Measurements from ENCODE around the gene DNAAF8.

Gene DNAAF8

DNA sequence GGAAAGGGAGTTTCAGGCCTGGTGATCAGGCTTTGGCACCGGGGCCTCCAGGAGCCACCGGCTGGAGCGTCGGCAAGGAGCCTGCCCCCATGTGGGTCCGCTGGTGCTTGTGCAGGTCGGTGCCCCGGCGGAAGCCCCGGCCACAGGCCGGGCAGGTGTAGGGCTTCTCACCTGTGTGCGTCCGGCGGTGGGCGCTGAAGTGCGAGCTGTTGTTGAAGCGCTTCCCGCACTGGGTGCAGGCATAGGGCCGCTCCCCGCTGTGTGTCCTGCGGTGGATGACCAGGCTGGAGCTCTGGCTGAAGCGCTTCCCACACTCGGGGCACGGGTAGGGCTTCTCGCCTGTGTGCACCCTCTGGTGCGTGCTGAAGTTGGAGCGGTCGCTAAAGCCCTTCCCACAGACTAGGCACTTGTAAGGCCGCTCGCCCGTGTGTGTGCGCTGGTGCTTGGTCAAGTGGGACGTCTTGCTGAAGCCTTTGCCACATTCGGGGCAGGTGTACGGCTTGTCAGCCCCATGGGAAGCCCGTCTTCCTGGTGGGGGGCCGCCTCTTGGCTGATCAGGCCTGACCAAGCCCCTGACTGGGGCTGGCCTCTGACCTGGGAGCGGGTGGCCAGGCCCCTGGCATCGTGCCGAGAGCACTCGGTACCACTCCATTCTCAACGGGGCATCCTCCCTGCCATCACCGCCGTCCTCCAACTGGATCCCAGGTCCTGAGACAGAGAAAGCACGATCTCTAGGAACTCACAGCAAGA is 18.2 kb downstream of the DNAAF8 start:
- DNase-seq (ENCODE audit: low read depth) = no peak

DNA sequence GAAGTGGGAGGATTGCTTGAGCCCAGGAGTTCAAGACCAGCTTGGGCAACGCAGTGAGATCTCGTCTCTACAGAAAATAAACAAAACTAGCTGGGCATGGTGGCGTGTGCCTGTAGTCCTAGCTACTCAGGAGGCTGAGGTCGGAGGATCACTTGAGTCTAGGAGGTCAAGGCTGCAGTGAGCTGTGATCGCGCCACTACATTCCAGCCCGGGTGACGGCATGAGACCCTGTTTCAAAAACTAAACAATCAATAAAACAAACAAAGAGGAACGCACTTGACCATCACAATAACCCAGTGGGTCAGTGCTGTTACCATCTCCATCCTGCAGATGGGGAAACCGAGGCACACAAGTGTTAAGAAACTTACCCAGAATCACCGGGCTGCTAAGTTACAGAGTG is 18.9 kb downstream of the DNAAF8 start:
- no peak for DNase-seq (ENCODE audit: low read depth)

DNA sequence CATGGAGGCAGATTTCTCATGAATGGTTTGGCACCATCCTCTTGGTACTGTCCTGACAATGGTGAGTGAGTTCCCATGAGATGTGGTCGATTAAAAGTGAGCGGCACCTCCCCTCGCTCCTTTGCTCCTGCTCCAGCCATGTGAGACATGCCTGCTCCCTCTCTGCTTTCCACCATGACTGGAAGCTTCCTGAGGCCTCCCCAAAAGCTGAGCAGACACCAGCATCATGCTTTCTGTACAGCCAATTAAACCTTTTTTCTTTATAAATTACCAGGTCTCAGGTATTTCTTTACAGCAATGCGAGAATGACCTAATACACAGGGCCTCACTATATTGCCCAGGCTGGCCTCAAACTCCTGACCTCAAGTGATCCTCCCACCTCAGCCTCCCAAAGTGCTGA is 20.5 kb downstream of the DNAAF8 start:
- DNase-seq (ENCODE audit: low read depth) = no peak

DNA sequence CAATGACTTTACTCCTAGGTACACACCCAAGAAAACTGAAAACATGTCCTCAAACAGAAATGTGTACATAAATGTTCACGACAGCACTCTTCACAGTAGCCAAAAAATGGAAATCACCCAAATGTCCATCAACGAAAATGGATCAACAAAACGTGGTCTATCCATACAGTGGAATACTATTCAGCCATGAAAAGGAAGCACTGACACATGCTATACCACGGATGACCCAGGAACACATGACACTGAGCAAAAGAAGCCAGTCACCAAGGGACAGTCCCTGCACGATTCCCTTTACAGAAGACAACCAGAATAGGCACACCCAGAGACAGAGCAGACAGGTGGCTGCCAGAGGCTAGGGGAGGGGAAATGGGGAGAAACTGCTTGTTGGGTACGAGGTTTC is 21.4 kb downstream of the DNAAF8 start:
- no peak for DNase-seq (ENCODE audit: low read depth)

DNA sequence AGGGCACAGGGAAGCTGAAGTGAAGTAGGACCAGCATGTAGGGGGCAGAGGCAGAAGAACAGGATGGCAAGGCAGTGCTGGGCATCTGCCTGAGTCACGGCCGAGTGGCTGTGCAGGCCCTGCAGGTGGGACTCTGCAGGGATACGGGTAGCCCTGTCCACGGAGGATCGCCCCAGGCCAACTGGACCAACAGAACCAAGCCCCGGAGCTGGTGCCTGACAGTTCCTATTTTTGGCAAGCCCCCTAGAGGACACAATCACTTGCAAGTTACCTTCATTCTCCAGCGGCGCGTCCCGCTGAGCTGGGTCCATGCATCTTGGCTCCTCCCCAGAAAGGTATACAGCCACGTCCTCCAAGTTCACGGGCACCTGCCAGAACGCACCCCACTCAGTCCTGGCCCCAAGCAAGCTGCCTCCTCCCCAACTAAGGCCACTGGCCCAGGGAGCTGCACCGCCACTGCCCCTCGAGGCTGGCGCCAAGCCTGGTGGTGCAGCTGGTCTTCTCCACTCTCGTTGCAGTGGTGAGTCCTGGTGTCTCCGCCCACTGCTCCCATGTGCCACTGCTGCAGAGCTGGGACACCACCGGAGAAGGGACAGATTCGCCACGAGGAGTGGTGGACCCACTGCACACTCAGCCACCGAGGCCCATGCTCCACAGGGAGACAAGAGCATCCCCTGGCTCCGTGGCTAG is 26.0 kb downstream of the DNAAF8 start:
- DNase-seq (ENCODE audit: low read depth) = no peak

DNA sequence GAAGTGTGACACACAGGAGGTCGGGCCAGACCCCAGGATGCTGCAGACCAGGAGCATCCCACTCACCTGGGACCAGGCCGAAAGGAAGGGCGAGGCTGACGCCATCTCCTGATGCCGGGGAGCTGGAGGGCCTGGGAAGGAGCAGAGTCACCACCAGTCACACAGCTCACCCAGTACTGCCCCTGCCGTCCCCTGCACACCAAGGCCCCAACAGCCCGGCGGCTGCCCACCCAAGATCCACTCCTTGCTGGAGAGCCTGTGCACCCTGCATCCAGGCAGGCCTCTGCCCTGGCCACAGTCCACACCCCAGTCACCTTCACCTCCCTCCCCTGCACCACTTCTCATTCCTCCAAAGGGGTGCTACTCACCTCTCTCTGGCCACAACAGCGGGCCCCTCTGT is 27.9 kb downstream of the DNAAF8 start:
- no peak for DNase-seq (ENCODE audit: low read depth)

DNA sequence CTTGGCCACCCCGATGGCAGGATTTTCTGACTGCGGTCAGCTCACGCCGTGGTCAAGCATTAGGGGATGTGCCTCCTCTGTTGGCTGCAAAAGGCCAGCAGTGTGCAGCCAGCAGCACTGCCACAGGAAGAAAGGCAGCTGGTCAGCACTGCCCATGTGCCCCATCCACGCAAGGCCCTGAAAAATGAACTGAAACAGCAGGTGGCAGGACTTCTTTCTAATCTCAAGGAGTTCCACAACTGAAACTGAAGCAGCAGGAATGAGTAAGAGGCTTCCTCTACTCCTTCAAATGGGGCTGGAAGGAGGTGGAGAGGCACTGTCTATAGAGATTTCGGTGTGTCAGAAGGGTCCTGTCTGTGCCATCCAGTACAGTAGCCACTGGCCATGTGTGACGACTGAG is 29.5 kb downstream of the DNAAF8 start:
- DNase-seq (ENCODE audit: low read depth) = no peak

DNA sequence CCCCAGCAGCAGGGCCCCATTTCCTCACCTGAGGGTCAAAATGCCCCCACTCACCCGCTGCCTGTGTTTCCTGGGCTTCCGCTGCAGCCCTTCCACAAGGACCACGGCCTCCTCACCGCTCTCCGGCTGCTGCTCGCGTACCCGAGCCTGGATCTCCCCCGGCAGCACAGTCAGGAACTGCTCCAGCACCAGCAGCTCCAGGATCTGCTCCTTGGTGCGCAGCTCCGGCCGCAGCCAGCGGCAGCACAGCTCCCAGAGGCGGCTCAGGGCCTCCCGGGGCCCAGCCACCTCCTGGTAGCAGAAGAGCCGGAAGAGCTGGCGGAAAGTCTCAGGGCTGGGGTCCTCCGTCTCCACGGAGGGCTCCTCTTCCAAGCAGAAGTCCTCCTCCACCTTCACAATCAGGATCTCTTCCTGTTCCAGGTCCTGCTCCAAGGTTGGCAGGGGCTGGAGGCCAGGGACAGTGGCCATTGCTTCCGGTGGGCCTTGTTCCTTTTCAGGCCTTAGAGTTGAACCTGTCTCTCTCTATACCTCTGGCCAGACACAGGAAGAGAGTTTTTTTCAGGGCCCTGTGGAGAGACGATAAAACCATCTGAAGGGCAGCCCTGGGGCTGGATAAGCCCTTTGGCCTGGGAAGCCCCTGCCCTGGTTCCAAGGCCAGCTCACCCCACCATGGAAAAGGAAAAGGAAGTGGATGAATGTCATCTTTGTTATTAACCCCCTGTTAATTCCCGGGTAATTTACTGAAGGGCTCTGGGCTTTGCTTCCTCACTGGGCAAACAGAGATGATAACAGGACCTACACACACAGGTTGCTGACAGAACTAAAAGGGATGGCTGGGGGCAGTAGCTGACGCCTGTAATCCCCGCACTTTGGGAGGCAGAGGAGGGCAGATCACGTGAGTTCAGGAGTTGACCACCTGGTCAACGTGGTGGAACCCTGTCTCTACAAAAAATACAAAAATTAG is 31.5 kb downstream of the DNAAF8 start:
- no peak for DNase-seq (ENCODE audit: low read depth)

DNA sequence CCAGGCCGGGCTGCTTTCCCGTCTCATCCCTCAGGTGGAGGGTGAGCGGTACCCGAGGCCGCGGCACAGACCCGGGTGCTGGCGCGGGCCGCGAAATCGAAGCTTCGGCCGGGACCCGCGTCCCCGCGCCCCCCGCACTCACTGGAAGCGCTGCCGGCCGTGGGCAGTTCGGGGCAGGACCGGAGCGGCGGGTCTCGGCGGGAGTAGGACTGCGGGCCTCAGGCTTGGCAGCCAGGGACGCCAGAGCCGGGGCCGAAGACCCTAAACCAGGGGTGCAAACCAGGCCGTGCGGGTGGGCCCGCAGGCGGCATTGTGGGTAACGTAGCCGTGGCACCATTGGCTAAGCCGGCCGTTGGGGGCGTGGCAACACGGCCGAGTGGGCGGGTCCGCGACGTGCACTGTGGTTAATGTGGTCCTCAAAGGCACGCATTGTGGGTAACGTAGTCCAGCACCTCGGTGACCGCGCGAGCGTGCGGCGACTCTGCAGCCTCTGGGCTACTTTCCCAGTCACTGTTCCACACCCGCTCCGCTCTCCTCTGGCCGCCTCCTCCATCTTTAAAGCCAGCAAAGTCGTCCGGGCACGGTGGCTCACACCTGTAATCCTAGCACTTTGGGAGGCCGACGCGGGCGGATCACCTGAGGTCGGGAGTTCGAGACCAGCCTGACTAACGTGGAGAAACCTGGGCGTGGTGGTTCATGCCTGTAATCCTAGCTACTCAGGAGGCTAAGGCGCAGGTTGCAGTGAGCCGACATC is 32.7 kb downstream of the DNAAF8 start, which contains the start of gene ZNF500:
Gene ZNF500 (minus strand): TSS at position 288 of the 754 bp plus-strand sequence. CDS start 1,184 bp downstream, outside the sequence.
- peak; percentile 86 for DNase-seq (ENCODE audit: low read depth)

DNA sequence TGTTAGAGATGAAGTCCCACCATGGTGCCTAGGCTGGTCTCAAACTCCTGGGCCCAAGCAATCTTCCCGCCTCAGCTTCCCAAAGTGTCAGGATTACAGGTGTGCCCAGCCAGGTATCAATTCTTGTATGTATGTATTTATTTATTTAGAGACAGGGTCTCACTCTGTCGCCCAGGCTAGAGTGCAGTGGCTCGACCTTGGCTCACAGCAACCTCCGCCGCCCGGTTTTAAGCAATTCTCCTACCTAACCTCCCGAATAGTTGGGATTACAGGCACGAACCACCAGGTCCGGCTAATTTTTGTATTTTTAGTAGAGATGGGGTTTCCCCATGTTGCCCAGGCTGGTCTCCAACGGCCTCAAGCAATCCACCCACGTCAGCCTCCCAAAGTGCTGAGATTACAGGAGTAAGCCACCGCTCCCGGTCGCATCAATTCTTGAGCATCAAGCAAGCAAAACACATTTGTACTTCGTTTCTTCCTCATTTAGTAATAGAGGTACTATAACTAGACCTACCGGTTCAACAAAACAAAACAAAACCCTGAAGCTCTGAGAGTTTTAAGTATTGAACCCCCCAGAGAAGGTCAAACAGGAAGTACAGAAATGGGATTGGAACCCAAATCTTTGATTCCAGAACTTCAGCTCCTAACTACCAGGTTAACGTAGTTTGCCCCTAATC is 33.7 kb downstream of the DNAAF8 start:
- DNase-seq (ENCODE audit: low read depth) = no peak

DNA sequence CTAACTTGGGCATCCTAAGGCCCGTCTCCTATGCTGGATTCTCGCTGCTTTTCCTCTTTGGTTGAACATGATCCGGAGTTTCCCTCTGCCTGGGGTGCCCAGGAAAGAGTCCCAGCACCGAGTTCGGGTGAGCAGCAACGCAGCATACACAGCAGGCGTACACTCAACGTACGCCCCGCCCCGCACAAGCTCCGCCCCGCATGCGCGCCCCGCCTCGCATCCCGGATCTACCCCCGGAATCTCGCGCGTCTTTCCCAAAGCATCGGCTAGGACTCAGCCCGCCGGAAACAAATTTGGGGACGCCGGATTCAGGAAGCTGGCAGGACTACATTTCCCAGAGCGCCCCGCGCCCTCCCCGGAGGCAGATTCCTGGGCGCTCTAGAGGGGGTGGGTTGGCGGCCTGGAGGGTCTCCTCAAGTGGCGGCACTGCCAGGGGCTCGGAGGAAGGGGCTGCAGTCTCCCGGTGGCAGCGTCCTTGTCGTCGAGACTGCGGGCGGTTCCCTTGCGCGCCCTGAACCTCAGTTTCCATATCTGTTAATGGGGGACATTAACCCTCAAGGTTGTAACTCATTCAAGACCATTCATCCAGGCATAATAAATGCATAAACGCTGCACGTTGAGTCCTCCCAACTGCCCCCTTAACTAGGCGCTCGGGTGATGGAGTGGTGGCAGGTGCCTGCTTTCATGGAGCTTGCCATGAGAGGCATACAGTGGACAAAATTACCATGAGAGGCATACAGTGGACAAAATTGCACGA is 34.4 kb downstream of the DNAAF8 start:
- peak; percentile 74 for DNase-seq (ENCODE audit: low read depth)

DNA sequence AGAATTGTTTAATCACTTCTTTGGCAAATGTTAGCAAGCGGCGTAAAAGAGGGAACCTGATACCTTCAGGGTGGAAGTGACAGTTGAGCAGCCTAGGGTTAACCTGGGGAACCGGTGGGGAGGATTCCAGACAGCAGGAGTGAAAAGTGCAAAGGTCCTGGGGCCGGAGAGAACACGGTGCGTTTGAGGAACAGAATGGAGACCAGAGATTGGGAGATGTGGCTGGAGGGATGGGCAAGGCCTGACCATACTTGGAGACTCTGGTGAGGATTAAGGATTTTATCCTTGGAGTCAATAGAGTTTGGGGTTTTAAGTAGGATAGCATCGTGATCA is 34.9 kb downstream of the DNAAF8 start:
- no peak for DNase-seq (ENCODE audit: low read depth)

DNA sequence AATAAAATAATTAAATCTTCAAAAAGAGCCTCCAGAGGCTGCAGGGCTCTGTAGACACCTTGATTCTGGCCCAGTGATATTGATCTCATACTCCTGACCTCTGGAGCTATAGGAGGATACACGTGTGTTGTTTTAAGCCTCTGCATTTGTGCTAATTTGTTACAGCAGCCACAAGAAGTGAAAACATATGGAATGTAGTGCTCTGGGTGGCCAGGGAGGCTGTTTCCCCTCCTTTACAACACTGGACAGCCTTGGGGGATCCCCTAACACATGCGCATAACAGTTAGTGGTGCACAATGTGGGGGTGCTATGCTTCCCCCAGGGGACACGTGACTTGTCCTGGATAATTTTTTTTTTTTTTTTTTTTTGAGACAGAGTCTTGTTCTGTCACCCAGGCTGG is 37.3 kb downstream of the DNAAF8 start:
- DNase-seq (ENCODE audit: low read depth) = no peak

DNA sequence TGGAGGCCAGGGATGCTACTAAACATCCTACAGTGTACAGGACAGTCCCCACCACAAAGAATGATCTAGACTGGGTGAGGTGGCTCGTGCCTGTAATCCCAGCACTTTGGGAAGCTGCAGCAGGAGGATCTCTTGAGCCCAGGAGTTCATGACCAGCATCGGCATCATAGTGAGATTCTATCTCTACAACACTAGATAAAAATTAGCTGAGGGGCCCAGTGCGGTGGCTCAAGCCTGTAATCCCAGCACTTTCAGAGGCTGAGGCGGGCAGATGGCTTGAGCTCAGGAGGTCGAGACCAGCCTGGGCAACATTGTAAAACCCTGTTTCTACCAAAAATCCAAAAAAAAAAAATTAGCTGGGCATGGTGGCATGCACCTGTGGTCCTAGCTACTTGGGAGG is 38.0 kb downstream of the DNAAF8 start:
- no peak for DNase-seq (ENCODE audit: low read depth)

DNA sequence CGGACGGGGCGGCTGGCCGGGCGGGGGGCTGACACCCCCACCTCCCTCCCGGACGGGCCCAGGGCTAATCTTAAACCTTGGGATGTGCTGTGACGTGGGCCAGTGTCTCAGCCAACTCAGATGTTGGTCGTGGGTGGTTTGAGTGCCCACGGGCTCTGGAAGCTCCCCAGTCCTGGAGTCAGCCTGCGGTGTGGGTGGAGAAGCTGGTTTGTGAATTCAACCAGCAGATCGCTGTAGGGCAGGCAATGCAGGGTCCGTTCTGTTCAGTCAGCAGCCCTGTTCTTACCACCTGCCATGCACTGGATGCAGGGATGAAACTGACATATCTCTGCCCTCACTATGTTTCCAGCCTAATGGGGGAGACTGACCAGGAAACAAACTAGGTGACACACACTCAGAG is 40.7 kb downstream of the DNAAF8 start:
- no peak for DNase-seq (ENCODE audit: low read depth)

DNA sequence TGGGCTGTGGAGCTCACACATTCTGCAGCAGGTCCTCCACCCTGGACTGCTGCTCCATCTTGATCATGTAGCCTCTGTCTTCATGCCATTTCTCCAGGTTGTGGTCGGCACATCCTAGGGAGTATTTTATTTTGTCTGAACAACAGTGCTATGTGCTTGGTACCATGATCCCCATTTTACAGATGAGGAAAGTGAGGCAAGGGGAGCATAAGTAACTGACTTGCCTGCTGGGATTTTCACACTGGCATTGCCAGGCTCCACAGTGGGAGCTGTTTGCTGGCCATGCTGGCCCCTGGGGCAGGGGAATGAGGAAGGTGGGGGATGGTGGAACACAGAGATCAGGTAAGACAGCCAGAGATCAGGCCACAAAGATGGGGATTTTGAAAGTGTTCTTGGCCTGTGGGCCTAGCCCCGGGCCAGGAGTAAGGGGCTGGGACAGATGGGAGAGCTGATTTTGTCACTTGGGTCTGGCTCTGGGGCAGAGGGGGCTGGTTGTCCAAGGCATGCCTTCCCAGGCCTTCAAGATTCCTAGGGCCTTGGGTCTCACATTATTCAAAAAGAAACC is 41.9 kb downstream of the DNAAF8 start:
- DNase-seq (ENCODE audit: low read depth) = no peak

DNA sequence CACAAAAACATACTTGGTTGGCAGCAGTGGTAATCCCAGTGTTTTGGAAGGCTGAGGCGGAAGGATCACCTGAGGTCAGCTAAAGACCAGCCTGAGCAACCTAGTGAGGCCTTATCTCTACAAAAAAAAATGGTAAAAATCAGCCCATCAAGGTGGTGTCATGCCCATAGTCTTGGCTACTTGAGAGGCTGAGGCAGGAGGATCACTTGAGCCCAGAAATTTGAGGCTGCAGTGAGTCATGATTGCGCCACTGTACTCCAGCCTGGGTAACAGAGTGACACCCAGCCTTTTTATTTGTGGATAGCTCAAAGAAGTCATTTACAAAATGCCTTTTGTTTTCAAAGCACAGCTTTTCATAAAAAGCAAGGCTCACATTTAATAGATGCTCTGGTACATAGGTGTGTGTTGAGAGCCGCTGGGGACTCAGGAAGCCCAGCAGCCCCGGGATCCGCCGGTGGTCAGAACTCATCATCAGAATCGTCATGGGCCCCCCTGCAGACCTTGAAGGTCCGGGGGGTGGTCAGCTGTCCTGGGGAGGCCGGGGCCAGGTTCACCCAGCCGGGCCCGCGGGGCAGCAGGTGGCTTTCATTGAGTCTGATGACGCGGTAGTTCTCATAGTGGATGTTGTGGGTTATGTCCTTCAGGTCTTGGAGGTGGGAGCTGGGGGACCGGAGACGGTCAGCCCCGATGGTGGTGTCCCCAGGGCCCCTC is 43.2 kb downstream of the DNAAF8 start:
- DNase-seq (ENCODE audit: low read depth) = no peak

DNA sequence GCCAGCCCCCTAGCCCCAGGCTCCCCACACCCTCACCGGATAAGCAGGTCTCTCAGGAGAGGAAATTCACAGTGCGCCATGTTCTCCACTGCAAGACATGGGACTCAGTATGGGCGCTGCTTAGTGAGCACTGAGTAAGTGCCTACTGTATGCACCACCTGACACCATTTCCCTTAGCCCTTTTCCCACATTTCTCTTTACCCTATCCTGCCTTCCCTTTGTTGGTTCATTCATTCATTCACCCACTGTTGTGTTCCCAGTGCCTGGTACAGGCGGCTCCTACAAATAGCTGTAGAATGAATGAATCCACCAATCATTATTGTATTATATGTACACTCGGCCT is 43.7 kb downstream of the DNAAF8 start:
- no peak for DNase-seq (ENCODE audit: low read depth)

DNA sequence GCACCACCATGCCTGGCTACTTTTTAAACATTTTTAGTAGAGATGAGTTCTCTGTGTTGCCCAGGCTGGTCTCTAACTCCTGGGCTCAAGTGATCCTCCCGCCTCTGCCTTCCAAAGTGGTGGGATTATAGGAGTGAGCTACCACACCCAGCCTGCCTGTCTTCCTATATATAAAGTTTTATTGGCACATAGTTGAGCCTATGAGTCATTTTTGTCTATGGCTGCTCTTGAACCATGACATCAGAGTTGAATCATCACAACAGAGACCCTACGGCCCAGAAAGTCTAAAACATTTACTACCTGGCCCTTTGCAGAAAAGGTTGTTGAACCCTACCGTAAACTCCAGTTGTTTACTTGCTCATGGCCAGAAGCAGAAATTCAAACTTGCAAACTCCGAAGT is 45.9 kb downstream of the DNAAF8 start:
- DNase-seq (ENCODE audit: low read depth) = no peak
